ENCODE results near the gene CDH23.
"Not testable (repeated sequence)": the region's sequence is repeated elsewhere in the genome, so short reads cannot be mapped to it uniquely, and the experiment has no call there.

- TF ChIP-seq CTCF (conservative IDR thresholded peaks at IDR 0.05; ENCODE audit: low read depth, low read length); EZH2 (IDR thresholded peaks at IDR 0.05; ENCODE audit: low read length, unreplicated experiment); EZH2phosphoT487 (IDR thresholded peaks at IDR 0.05; ENCODE audit: borderline replicate concordance, low read length): not testable (repeated sequence)
These were observed 454.9 kb downstream of the CDH23 start for GRCh38 chr10:71851465-71852095.
